Measurements from ENCODE around the gene TBX6.
"Not testable (repeated sequence)": the region's sequence is repeated elsewhere in the genome, so short reads cannot be mapped to it uniquely, and the experiment has no call there.

DNA sequence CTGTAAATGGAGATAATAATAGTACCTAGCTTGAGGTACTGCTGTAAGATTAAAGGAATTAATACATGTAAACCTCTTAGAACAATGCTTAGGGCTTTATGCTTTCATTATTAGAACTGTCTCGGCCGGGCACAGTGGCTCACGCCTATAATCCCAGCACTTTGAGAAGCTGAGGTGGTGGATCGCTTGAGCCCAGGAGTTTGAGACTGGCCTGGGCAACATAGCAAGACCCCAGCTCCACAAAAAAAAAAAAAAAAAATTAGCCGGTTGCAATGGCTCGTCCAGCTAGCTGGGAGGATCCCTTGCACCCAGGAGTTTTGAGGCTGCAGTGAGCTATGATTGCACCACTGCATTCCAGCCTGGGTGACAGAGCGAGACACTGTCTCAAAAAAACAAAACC lies 23.1 kb upstream of the TBX6 start:
- TF ChIP-seq, protein P1, sequence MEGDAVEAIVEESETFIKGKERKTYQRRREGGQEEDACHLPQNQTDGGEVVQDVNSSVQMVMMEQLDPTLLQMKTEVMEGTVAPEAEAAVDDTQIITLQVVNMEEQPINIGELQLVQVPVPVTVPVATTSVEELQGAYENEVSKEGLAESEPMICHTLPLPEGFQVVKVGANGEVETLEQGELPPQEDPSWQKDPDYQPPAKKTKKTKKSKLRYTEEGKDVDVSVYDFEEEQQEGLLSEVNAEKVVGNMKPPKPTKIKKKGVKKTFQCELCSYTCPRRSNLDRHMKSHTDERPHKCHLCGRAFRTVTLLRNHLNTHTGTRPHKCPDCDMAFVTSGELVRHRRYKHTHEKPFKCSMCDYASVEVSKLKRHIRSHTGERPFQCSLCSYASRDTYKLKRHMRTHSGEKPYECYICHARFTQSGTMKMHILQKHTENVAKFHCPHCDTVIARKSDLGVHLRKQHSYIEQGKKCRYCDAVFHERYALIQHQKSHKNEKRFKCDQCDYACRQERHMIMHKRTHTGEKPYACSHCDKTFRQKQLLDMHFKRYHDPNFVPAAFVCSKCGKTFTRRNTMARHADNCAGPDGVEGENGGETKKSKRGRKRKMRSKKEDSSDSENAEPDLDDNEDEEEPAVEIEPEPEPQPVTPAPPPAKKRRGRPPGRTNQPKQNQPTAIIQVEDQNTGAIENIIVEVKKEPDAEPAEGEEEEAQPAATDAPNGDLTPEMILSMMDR (IDR thresholded peaks at IDR 0.05) = not testable (repeated sequence)
- TF ChIP-seq ZFX (IDR thresholded peaks at IDR 0.05; ENCODE audit: borderline replicate concordance) = not testable (repeated sequence)

Measured in 22Rv1 (cell line).